ENCODE results near the gene ACTC1.
"Not testable (repeated sequence)": the region's sequence is repeated elsewhere in the genome, so short reads cannot be mapped to it uniquely, and the experiment has no call there.

Gene ACTC1

DNA sequence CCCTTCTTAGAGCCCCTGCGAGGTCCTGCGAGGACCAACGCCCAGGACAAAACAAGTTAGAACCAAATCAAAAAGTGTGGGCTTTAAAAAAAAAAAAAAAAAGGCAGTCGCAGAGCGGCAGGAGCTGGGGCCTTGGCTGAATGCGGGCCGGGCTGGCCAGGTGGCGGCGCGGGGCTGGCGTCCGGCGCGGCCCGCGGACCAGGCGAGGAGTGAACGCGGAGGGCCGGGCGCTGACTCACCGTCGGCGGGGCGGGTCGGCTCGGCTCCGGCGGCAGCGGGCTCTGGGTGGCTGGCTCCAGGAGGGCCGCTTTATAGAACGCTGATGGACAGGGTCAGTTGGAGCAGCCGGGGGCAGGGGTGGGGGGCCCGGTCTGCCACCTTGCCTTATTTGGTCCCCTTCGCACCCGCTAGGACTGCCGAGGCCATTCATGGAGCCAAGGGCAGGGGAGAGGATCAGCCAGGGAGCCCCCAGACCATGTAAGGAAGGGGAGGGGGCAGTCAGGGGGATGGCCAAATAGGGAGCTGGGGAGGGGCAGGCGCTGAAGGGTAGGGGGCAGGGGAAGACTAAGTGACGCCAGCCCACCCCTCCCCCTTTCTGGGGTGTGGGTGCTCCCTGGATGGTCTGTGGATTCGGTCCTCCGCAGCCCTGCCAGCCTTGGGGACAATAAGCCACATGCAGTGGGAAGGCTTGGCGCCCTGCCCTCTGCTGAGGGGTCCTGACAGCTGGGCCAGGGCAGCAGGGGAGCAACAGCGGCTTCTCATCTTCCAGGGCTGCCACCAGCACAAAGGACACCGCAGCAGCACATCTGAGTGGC lies at the start of gene ACTC1:
Gene ACTC1, minus strand, starts transcription at position 283 of the 815 bp plus-strand sequence. CDS start 741 bp downstream, outside the sequence.
- DNase-seq = no peak

DNA sequence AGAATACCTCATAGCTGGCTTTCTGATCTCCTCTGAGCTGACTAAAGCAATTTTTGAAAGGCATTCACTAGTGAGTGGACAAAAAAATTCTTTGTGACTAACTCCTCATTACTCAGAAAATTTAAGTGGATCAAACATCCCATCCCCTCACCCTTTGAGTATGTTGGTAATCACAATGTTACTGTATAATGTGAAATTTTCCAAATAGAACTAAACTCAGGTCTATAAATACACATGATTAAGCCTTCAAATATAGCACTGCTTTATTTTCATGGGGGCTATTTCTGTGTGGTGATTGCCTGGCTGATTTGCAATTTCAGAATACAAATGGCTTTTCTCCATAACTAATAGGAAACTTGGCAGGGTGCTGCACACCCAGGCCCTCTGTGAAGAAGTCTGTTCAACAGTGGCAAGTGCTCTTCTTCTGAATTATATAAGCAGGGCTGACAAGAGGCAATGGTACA lies 45.9 kb upstream of the ACTC1 start:
- no peak for DNase-seq

DNA sequence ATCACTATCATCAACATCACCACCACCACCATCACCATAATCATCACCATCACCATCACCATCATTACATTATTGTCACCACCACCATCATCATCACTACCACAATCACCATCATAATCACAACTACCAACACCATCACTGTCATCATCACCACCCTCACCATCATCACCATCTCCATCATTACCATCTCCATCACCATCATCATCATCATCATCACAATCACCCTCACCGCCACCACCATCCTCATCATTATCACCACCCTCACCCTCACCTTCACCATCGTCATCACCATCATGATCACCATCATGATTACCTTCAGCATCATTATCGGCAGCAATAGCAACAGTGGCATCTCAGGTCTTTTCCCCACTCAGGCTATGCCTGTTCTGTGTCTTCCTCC lies 42.9 kb upstream of the ACTC1 start:
- DNase-seq = no peak

- DNase-seq = no peak
These were observed 42.1 kb upstream of the ACTC1 start for GRCh38 chr15:34837246-34838016.

DNA sequence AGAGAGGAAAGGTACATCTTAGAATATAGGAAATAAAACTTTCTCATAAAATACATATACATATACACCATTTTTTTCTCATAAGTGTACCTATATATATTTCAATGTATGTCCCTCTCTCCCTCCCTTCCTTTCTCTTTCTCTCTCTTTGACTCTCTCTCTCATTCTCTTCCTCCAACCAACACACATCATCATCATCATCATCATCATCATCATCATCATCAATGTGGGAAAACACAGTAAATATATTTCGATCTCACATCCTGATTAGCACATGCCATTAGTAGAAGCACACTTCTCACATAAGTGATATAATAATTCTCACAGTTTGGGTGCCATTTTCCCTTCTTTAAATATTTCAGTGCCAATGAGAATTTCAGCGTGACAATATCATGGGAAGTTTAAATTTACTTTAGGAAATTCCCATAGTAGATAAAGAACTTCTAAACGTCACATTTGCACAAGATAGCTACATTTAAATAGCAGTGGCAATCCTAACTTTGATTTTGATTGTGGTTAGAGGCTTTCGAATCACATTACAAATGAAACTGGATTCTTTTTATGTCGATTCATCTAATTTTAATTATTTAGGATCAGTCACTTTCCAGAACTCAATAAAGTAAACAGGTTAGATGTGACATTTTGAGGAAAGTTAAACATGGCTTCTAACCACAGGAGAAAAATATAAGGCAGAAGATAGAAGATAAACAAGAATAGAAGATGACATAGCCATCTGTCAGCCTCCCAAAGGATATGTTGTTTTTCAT lies 33.0 kb upstream of the ACTC1 start:
- no peak for DNase-seq

DNA sequence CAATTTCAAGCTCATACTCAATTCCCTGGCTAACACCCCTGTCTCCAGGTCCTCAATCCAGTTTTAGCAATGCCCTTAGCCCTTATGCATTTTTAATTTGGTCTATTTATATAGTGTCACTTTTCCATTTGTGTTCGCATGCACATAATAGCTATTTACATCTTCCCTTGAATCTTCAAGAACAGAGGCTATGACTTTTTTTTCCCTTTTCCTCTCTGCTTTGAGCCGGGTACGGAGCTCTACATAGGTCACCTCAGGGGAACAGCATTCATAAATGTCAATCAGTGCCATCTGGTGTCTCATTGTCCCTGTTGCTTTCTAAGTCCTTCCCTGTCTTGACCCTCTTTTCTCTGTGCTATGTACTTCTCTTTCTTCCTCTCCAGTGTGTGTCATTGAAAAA lies 26.5 kb upstream of the ACTC1 start:
- DNase-seq = peak; percentile 5

- no peak for DNase-seq
These were observed 24.8 kb upstream of the ACTC1 start for GRCh38 chr15:34820110-34820509.

- DNase-seq = no peak
These were observed 23.2 kb upstream of the ACTC1 start for GRCh38 chr15:34818526-34818925.

DNA sequence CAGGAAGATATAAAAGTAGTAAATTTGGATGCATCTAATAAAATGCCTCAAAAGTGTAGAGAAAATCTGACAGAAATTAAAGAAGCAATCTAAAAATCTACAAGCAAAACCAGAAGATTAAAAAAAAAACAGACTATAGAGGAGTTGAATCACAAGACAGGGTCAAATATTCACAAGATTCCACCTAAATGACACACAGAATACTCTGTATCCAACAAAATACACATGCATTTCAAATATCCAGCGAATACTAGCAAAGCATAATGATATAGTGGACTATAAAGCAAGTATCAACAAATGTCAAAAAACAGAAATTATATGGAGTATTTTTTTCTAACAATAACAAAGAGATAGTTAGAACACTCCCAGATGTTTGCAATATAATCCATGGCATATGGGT lies 20.5 kb upstream of the ACTC1 start:
- DNase-seq = no peak

DNA sequence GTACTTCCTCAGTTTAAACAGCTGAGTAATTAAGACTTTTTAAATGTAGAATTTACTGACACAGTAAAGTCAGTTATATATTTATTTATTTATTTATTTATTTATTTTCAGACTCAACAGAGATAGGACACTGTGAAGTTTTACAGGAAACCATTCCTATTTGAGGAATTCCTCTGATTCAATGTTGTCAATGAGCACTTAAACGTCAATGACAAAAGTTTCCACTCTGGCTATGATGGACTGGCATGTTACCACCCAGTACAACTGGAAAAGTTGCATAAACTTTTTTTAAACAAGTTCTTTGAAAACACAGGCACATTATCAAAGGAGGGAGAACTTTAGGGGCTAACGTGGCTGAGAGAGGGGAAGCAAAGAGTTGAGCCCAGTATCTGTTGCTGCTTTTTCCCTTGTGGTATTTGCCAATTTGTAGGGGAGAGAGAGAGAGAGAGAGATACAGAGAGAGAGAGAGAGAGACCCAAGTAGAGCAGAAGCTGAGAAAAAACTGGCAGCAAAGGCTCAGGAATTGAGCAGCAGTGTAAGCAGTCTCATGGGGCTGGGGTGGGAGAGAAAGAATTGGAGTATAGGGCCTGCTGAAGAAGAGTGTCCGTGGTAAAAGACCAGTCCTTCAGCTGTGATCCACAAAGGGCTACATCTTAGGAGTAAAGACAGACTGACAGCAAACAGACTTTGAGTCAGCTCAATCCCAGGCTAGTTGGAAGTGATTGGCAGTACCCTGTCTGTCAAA lies 18.3 kb upstream of the ACTC1 start:
- no peak for DNase-seq

DNA sequence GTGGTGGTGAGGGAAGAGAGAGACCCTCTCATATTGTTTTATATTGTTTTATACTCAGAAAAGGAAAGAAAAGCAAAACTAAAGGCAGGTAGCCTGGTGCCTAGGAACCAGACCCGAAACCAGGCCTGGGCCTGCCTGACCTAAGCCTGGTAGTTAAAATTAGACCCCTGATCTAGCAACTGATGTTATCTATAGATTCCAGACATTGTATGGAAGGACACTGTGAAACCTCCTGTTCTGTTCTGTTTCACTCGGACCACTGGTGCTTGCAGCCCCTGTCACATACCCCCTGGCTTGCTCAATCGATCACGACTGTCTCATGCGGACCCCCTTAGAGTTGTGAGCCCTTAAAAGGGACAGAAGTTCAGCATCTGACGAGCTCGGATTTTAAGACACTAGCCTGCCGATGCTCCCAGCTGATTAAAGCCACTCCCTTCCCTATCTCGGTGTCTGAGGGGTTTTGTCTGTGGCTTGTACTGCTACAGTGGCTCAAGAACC lies 17.6 kb upstream of the ACTC1 start:
- DNase-seq = not testable (repeated sequence)

- no peak for DNase-seq
These were observed 17.0 kb upstream of the ACTC1 start for GRCh38 chr15:34812369-34812768.

DNA sequence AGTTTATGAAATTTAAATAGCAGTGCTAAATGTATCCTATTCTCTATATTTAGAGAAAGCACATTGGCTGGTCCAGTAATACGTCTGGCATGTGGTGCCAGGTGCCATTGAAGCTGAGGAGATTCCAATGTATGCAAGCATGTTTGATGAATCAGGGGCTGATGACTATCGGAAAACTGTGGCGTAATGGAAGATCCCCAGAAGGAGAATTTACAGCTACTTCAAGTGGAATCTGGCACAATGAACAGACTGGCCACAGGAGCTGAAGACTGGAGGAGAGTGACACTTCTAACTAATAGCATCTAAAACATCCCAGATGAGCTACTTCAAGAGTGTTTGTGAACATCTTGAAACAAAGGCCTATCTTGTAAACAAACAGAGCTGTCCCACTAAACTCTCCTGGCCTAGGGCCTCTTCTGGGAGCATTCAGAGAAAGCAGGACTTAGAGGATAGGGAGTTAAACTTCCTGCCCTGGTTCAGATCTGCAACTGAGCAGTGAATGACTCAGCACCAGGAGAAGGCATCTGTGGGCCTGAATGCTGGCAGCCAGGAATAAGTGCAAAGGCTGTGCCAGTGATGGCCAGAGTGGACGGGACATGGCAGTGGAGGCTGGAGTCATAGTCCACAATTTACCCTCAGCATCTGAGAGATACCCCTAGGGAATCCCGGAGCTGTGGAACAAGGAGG lies 15.2 kb upstream of the ACTC1 start:
- no peak for DNase-seq

GRCh38 chr15:34809186-34809585 lies 13.8 kb upstream of the ACTC1 start:
- no peak for DNase-seq

DNA sequence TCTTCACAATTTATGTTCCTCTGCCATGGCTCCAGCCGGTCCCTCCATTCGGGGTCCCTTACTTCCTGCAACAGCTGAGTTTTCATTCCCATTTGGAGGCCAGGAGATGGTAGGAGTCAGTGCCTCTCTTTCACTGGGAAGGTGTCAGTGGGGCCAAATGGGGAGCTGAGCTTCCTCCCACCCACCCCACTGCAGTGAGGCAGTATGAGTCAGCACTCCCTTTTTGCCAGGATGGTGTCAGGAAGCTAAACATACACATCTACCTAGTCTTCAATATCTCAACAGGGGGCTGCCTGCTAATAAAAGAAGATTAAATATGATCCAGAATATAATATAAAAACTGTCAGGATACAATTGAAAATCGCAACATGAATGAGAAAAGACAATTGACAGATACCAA lies 12.7 kb upstream of the ACTC1 start:
- DNase-seq = no peak

- not testable (repeated sequence) for DNase-seq
These were observed 11.9 kb upstream of the ACTC1 start for GRCh38 chr15:34807241-34807640.

- DNase-seq = no peak
These were observed 9.4 kb upstream of the ACTC1 start for GRCh38 chr15:34804776-34805175.

GRCh38 chr15:34804113-34804512 lies 8.8 kb upstream of the ACTC1 start:
- DNase-seq = no peak

- DNase-seq = no peak
These were observed 7.7 kb upstream of the ACTC1 start for GRCh38 chr15:34802803-34803750.

DNA sequence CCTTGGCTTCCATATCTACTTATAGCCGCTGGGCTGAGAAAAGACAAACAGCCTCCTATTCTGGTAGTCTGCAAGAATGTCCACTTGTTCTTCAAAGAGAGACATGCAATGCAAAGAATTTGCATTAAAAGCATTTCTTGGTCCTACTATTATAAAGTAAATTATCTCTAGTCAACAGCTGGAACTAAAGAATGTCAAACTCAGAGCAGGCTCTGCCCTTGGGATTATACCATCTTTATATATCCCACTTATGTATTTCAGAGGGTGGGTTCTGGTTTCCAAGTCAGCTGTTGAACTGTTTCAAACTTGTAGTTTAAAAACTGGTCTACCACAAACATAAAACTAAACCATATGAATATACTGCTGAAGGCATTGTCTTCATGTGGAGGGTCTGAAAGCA lies 7.0 kb upstream of the ACTC1 start:
- DNase-seq = no peak
